CD4-positive, alpha-beta T cell (primary cell): ENCODE data around the gene ZEB2. TPM values are rescaled to one million over a fixed set of nuclear protein-coding genes. Genes with fewer than 3 reads are reported as not detected.

Experiments used
- ATAC-seq: fragments of 200-7000 bp; cut with Tn5 transposase; one replicate; pipeline ENCODE4 v1.10.0; 2022; ENCODE audit warnings: mild to moderate bottlenecking; ENCODE audit not compliant: poor library complexity
- CTCF ChIA-PET: fragments of 350-600 bp; sonication (Branson Sonifier 250); formaldehyde crosslinking; loops from one replicate; lab custom pipeline; 2021; ENCODE audit warnings: antibody characterized with exemption, inconsistent platforms; lab: Charles Lee
- POLR2A ChIA-PET: fragments of 350-600 bp; sonication (Branson Sonifier 250); formaldehyde crosslinking; loops from one replicate; lab custom pipeline; 2021; ENCODE audit warnings: antibody characterized with exemption, inconsistent platforms; lab: Charles Lee
- DNase-seq, 14 experiments: peaks; one replicate each; pipeline ENCODE4 v3.0.0-alpha.2; 2013 to 2020; ENCODE audit warnings: mixed read lengths in 2 of 14
- H3K27ac ChIP-seq, 2 donors: one replicate each; pipeline versions ENCODE4 v1.5.1 to v1.7.0; 2013; ENCODE audit warnings: low read length in 2 of 2, low read depth in 1 of 2, mild to moderate bottlenecking in 1 of 2
- H3K27me3 ChIP-seq, 2 experiments: 1 replicate in 1 of 2; 2 replicates in 1 of 2; pipeline versions ENCODE4 v1.6.1 to v1.7.0; 2013; ENCODE audit warnings: low read length in 2 of 2, control low read depth in 1 of 2, mild to moderate bottlenecking in 1 of 2, moderate library complexity in 1 of 2; ENCODE audit not compliant: insufficient read depth in 2 of 2, control insufficient read depth in 1 of 2
- H3K36me3 ChIP-seq: one replicate; pipeline ENCODE4 v1.6.1; 2013; ENCODE audit warnings: low read length, control low read depth; ENCODE audit not compliant: insufficient read depth
- H3K4me1 ChIP-seq: one replicate; pipeline ENCODE4 v1.6.1; 2013; ENCODE audit warnings: low read length, control low read depth; ENCODE audit not compliant: insufficient read depth
- H3K4me3 ChIP-seq: one replicate; pipeline ENCODE4 v1.5.1; 2013; ENCODE audit warnings: mild to moderate bottlenecking, low read length, moderate library complexity
- H3K9me3 ChIP-seq, 2 experiments: 1 replicate in 1 of 2; 2 replicates in 1 of 2; pipeline versions ENCODE4 v1.6.1 to v1.7.0; 2013; ENCODE audit warnings: low read length in 2 of 2, mild to moderate bottlenecking in 2 of 2, control low read depth in 1 of 2, moderate library complexity in 1 of 2; ENCODE audit not compliant: control insufficient read depth in 1 of 2, insufficient read depth in 1 of 2
- H3K27ac Mint-ChIP-seq: one replicate; pipeline ENCODE4 v1.8.0; 2020; ENCODE audit warnings: mixed read lengths
- H3K27me3 Mint-ChIP-seq: one replicate; pipeline ENCODE4 v1.8.0; 2021; ENCODE audit warnings: mixed read lengths
- H3K36me3 Mint-ChIP-seq: one replicate; pipeline ENCODE4 v1.8.0; 2021; ENCODE audit warnings: low read depth, mixed read lengths
- H3K4me1 Mint-ChIP-seq: one replicate; pipeline ENCODE4 v1.8.0; 2021; ENCODE audit warnings: low read depth, mixed read lengths
- H3K4me3 Mint-ChIP-seq: one replicate; pipeline ENCODE4 v1.8.0; 2020; ENCODE audit warnings: mild to moderate bottlenecking, mixed read lengths
- H3K9me3 Mint-ChIP-seq: one replicate; pipeline ENCODE4 v1.8.0; 2020; ENCODE audit warnings: mixed read lengths
- CTCF ChIP-seq: fragments of 200-600 bp; IDR thresholded peaks from one replicate; pipeline ENCODE4 v1.8.0; 2022; ENCODE audit warnings: antibody characterized with exemption, mild to moderate bottlenecking
- intact Hi-C, 2 experiments: fragments of 100-400 bp; cut with DNase I in 1 of 2; cut with micrococcal nuclease in 1 of 2; formaldehyde crosslinking; loops; one replicate each; pipeline versions ENCODE4 v1.15.1 to v1.9.0; 2023 to 2025; cut with DNase I, micrococcal nuclease
- total RNA-seq, 174 experiments: library from RNA in 2 of 174; stranded (reverse) in 2 of 174; gene quantifications; one replicate each; pipeline ENCODE4 v1.2.3 and lab custom pipeline; 2021 to 2026

Gene ZEB2
- total RNA-seq, 2 experiments from 2014 or later = 12.3 to 13.4 TPM

GRCh38 chr2:144522897-144523595 lies 3.1 kb upstream of the ZEB2 start:
- Mint-ChIP-seq H3K27ac (no peak overlapping the region), H3K4me3 (peak overlapping the region; percentile 86), H3K4me1 (peaks cover 22% of the 10 kb centered on the region), H3K27me3 (peaks cover 52% of the 10 kb centered on the region), H3K9me3 (no peaks in the 10 kb centered on the region), H3K36me3 (no peaks in the 10 kb centered on the region)
- CTCF ChIA-PET = interaction anchor here (0.6 kb wide), 1 partner anchor 108 kb away, joined by 3 read pairs; no protein-coding TSS in a partner anchor
- ATAC-seq (no peak), DNase-seq (no peak)
- intact Hi-C loops = no loop called here
- Histone ChIP-seq H3K27me3 (peaks cover 52 to 61% of the 10 kb centered on the region in 2 experiments), H3K4me3 (peak overlapping the region; percentile 38), H3K27ac (no peak overlapping the region), H3K9me3 (no peaks in the 10 kb centered on the region), H3K36me3 (no peaks in the 10 kb centered on the region), H3K4me1 (peaks cover 30% of the 10 kb centered on the region)
- POLR2A ChIA-PET = no interaction called here
- no peak for TF ChIP-seq CTCF

GRCh38 chr2:144522176-144522896 lies 2.4 kb upstream of the ZEB2 start:
- Mint-ChIP-seq H3K27me3 (peaks cover 45% of the 10 kb centered on the region), H3K4me3 (peak overlapping the region; percentile 86), H3K36me3 (peaks cover under 1% of the 10 kb centered on the region), H3K4me1 (peaks cover 22% of the 10 kb centered on the region), H3K27ac (no peak overlapping the region), H3K9me3 (no peaks in the 10 kb centered on the region)
- TF ChIP-seq CTCF = no peak
- ATAC-seq = no peak
- H3K27ac ChIP-seq = no peak overlapping the region
- no peaks in the 10 kb centered on the region for H3K36me3 ChIP-seq
- H3K4me3 ChIP-seq = peak overlapping the region; percentile 38
- intact Hi-C loops = no loop called here
- H3K27me3 ChIP-seq = peaks cover 54 to 64% of the 10 kb centered on the region in 2 experiments
- no peaks in the 10 kb centered on the region for H3K9me3 ChIP-seq
- ChIA-PET POLR2A (no interaction called here), CTCF (interaction anchor here (0.6 kb wide), 1 partner anchor 592 kb away, joined by 3 read pairs; no protein-coding TSS in a partner anchor)
- DNase-seq = no peak
- peaks cover 36% of the 10 kb centered on the region for H3K4me1 ChIP-seq

- Histone ChIP-seq H3K9me3 (no peaks in the 10 kb centered on the region), H3K27ac (no peak overlapping the region), H3K4me1 (peaks cover 38% of the 10 kb centered on the region), H3K36me3 (no peaks in the 10 kb centered on the region), H3K4me3 (no peak overlapping the region), H3K27me3 (peaks cover 54 to 64% of the 10 kb centered on the region in 2 experiments)
- Mint-ChIP-seq H3K27me3 (peaks cover 39% of the 10 kb centered on the region), H3K9me3 (no peaks in the 10 kb centered on the region), H3K4me1 (peaks cover 22% of the 10 kb centered on the region), H3K27ac (no peak overlapping the region), H3K4me3 (no peak overlapping the region), H3K36me3 (peaks cover 5% of the 10 kb centered on the region)
- TF ChIP-seq CTCF = no peak
- ChIA-PET POLR2A (no interaction called here), CTCF (interaction anchor here (0.6 to 0.7 kb wide), 2 partner anchors 179 to 592 kb away, joined by 3 read pairs; no protein-coding TSS in a partner anchor)
- ATAC-seq (no peak), DNase-seq (no peak)
- intact Hi-C loops = no loop called here
Observed at GRCh38 chr2:144521686-144522085, 1.8 kb upstream of the ZEB2 start.
